ENCODE measurements around the gene EXOC6.

DNA sequence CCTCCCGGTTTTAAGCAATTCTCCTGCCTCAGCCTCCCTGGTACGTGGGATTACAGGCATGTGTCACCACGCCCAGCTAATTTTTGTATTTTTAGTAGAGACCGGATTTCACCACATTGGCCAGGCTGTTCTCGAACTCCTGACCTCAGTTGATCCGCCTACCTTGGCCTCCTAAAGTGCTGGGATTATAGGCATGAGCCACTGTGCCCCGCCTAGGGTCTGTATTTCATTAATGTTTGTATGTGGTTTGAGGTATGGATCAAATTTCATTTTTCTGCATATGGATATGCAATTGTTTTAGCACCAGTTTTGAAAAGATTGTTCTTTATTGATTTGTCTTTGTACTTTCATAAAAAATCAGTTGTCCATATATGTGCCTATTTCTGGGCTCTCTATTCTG is 251.3 kb downstream of the EXOC6 start:
- TF ChIP-seq, protein P1, sequence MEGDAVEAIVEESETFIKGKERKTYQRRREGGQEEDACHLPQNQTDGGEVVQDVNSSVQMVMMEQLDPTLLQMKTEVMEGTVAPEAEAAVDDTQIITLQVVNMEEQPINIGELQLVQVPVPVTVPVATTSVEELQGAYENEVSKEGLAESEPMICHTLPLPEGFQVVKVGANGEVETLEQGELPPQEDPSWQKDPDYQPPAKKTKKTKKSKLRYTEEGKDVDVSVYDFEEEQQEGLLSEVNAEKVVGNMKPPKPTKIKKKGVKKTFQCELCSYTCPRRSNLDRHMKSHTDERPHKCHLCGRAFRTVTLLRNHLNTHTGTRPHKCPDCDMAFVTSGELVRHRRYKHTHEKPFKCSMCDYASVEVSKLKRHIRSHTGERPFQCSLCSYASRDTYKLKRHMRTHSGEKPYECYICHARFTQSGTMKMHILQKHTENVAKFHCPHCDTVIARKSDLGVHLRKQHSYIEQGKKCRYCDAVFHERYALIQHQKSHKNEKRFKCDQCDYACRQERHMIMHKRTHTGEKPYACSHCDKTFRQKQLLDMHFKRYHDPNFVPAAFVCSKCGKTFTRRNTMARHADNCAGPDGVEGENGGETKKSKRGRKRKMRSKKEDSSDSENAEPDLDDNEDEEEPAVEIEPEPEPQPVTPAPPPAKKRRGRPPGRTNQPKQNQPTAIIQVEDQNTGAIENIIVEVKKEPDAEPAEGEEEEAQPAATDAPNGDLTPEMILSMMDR (IDR thresholded peaks at IDR 0.05 in 2 of 3, conservative IDR thresholded peaks at IDR 0.05 in 1 of 3; ENCODE audit: borderline replicate concordance in 1 of 3, insufficient read depth in 1 of 3, low read depth in 2 of 3, low read length in 2 of 3) = no peak
- no peak for TF ChIP-seq YY1 (IDR thresholded peaks at IDR 0.05; ENCODE audit: extremely low read depth, insufficient replicate concordance, low read depth, low read length)
